ENCODE results near the gene DPP3. TPM values are rescaled to one million over a fixed set of nuclear protein-coding genes. Genes with fewer than 3 reads are reported as not detected.

Gene DPP3
- total and polyA plus RNA-seq, 4 donors: 10.9 to 41.0 (median 27.3) TPM

DNA sequence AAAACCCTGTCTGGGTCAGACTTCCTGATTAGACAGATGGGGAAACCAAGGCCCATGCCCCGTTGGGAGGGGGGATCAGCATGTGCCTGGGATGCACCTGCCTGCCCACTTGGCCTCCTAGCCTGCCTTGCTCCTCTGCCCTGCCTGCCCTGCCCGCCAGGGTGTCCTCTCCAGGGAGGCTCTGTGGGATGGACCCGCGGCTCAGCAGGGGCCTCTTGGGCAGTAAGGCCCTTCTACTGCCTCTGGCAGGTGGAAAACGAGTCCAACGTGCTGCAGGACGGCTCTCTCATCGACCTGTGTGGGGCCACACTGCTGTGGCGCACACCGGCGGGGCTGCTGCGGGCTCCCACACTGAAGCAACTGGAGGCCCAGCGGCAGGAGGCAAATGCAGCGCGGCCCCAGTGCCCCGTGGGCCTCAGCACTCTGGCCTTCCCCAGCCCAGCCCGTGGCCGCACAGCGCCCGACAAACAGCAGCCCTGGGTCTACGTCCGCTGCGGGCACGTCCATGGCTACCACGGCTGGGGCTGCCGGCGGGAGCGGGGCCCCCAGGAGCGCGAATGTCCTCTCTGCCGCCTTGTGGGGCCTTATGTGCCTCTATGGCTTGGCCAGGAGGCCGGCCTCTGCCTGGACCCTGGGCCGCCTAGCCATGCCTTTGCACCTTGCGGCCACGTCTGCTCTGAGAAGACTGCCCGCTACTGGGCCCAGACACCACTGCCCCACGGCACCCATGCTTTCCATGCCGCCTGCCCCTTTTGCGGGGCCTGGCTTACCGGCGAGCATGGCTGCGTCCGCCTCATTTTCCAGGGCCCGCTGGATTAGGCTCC, 4.7 kb upstream of the DPP3 start (continued):
- TF ChIP-seq, protein P1, sequence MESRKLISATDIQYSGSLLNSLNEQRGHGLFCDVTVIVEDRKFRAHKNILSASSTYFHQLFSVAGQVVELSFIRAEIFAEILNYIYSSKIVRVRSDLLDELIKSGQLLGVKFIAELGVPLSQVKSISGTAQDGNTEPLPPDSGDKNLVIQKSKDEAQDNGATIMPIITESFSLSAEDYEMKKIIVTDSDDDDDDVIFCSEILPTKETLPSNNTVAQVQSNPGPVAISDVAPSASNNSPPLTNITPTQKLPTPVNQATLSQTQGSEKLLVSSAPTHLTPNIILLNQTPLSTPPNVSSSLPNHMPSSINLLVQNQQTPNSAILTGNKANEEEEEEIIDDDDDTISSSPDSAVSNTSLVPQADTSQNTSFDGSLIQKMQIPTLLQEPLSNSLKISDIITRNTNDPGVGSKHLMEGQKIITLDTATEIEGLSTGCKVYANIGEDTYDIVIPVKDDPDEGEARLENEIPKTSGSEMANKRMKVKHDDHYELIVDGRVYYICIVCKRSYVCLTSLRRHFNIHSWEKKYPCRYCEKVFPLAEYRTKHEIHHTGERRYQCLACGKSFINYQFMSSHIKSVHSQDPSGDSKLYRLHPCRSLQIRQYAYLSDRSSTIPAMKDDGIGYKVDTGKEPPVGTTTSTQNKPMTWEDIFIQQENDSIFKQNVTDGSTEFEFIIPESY (IDR thresholded peaks at IDR 0.05): no peak
- TF ChIP-seq GABPA (IDR thresholded peaks at IDR 0.05 in 1 of 2, conservative IDR thresholded peaks at IDR 0.05 in 1 of 2) (no peak), JUND (IDR thresholded peaks at IDR 0.05) (no peak)
- TF ChIP-seq, protein P2, sequence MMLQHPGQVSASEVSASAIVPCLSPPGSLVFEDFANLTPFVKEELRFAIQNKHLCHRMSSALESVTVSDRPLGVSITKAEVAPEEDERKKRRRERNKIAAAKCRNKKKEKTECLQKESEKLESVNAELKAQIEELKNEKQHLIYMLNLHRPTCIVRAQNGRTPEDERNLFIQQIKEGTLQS (IDR thresholded peaks at IDR 0.05): no peak

DNA sequence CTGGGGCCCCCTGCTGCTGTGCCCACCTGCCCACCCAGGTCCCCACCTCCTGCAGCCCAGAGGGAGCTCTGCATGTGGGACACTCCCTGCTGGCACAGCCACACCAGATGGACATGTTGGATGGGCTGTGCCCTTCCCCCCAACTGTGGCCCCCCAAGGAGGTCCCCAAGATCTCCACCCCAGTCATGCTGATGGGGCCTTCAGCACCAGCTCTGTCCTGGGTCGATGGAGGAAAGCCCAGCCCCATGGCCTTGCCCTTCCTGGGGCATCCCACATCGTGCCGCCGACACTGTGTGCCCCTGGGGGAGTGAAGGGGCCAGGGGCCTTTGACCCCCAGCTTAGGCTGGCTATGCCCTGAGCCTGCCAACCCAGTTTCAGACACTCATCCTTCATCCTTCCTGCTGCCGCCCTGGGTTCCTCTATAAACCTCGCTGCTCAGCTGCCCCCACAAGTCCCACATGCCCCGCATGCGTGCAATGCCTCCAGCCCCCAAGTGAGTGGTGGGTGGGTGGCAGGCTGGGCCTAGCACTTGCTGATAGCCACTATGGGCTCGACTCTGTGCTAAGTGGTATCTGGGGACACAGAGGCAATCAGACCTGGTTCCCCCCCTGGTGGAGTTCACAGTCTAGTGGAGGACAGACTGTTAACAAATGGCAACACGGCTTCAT, 3.9 kb upstream of the DPP3 start:
- H3K36me3 ChIP-seq (ENCODE audit: control insufficient read depth in 4 of 4, insufficient read depth in 3 of 4, low read depth in 1 of 4, low read length in 3 of 4): peaks cover 0 to 8% (median 0%) of the 10 kb centered on the region in 4 donors
- H3K27ac ChIP-seq (ENCODE audit: low read depth in 1 of 2, low read length in 2 of 2): no peak overlapping the region
- no peaks in the 10 kb centered on the region for H3K9me3 ChIP-seq (ENCODE audit: control insufficient read depth in 4 of 4, low read length in 3 of 4)
- peaks cover 2 to 16% (median 13%) of the 10 kb centered on the region in 4 donors for H3K4me1 ChIP-seq (ENCODE audit: control insufficient read depth in 4 of 4, insufficient read depth in 4 of 4, low read length in 3 of 4)
- no peak overlapping the region for H3K9ac ChIP-seq (ENCODE audit: low read depth in 1 of 2, low read length in 2 of 2)
- 80% methylated on average over 10 of the region's 10 CpGs for WGBS
- H3K4me3 ChIP-seq (ENCODE audit: low read depth in 1 of 3, low read length in 3 of 3): no peak overlapping the region
- DNase-seq (ENCODE audit: low spot score): no peak
- TF ChIP-seq NR2F2 (IDR thresholded peaks at IDR 0.05): no peak
- no peak for TF ChIP-seq YY1 (IDR thresholded peaks at IDR 0.05)
- TF ChIP-seq, protein P1 (IDR thresholded peaks at IDR 0.05): no peak
- no peak for TF ChIP-seq HNF4G (IDR thresholded peaks at IDR 0.05)
- no peak for TF ChIP-seq TAF1 (conservative IDR thresholded peaks at IDR 0.05)
- no peak for TF ChIP-seq JUND (IDR thresholded peaks at IDR 0.05)
- no peak for TF ChIP-seq RXRA (IDR thresholded peaks at IDR 0.05)
- TF ChIP-seq, protein P3, sequence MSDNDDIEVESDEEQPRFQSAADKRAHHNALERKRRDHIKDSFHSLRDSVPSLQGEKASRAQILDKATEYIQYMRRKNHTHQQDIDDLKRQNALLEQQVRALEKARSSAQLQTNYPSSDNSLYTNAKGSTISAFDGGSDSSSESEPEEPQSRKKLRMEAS (IDR thresholded peaks at IDR 0.05): no peak
- TF ChIP-seq, protein P4, sequence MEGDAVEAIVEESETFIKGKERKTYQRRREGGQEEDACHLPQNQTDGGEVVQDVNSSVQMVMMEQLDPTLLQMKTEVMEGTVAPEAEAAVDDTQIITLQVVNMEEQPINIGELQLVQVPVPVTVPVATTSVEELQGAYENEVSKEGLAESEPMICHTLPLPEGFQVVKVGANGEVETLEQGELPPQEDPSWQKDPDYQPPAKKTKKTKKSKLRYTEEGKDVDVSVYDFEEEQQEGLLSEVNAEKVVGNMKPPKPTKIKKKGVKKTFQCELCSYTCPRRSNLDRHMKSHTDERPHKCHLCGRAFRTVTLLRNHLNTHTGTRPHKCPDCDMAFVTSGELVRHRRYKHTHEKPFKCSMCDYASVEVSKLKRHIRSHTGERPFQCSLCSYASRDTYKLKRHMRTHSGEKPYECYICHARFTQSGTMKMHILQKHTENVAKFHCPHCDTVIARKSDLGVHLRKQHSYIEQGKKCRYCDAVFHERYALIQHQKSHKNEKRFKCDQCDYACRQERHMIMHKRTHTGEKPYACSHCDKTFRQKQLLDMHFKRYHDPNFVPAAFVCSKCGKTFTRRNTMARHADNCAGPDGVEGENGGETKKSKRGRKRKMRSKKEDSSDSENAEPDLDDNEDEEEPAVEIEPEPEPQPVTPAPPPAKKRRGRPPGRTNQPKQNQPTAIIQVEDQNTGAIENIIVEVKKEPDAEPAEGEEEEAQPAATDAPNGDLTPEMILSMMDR (IDR thresholded peaks at IDR 0.05; ENCODE audit: low read depth, low read length, missing input control): no peak
- TF ChIP-seq, protein P5, sequence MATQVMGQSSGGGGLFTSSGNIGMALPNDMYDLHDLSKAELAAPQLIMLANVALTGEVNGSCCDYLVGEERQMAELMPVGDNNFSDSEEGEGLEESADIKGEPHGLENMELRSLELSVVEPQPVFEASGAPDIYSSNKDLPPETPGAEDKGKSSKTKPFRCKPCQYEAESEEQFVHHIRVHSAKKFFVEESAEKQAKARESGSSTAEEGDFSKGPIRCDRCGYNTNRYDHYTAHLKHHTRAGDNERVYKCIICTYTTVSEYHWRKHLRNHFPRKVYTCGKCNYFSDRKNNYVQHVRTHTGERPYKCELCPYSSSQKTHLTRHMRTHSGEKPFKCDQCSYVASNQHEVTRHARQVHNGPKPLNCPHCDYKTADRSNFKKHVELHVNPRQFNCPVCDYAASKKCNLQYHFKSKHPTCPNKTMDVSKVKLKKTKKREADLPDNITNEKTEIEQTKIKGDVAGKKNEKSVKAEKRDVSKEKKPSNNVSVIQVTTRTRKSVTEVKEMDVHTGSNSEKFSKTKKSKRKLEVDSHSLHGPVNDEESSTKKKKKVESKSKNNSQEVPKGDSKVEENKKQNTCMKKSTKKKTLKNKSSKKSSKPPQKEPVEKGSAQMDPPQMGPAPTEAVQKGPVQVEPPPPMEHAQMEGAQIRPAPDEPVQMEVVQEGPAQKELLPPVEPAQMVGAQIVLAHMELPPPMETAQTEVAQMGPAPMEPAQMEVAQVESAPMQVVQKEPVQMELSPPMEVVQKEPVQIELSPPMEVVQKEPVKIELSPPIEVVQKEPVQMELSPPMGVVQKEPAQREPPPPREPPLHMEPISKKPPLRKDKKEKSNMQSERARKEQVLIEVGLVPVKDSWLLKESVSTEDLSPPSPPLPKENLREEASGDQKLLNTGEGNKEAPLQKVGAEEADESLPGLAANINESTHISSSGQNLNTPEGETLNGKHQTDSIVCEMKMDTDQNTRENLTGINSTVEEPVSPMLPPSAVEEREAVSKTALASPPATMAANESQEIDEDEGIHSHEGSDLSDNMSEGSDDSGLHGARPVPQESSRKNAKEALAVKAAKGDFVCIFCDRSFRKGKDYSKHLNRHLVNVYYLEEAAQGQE (IDR thresholded peaks at IDR 0.05): no peak
- H3K27me3 ChIP-seq (ENCODE audit: control insufficient read depth in 4 of 4, insufficient read depth in 4 of 4, low read length in 3 of 4): no peaks in the 10 kb centered on the region
